Testis (tissue), 3 donors: Measurements from ENCODE around the gene POLN. TPM values are rescaled to one million over a fixed set of nuclear protein-coding genes. Genes with fewer than 3 reads are reported as not detected.

ENCODE experiments used
- DNase-seq: peaks from one replicate; pipeline ENCODE4 v3.0.0-alpha.2; 2019
- H3K27ac ChIP-seq, 2 donors: fragments of 200-600 bp; sonication (generic); one replicate each; pipeline ENCODE4 v1.5.1; 2019
- H3K27me3 ChIP-seq: fragments of 200-600 bp; sonication (generic); one replicate; pipeline ENCODE4 v1.5.1; 2019
- H3K36me3 ChIP-seq: fragments of 200-600 bp; sonication (generic); one replicate; pipeline ENCODE4 v1.5.1; 2017; ENCODE audit warnings: low read depth; ENCODE audit errors: missing control alignments
- H3K4me1 ChIP-seq: fragments of 200-600 bp; sonication (generic); one replicate; pipeline ENCODE4 v1.5.1; 2019
- H3K4me3 ChIP-seq, 2 donors: fragments of 200-600 bp; sonication (generic); one replicate each; pipeline ENCODE4 v1.5.1; 2017 to 2019
- H3K9me3 ChIP-seq: fragments of 200-600 bp; sonication (generic); one replicate; pipeline ENCODE4 v1.5.1; 2017
- POLR2A ChIP-seq: fragments of 450-650 bp; IDR thresholded peaks from one replicate; pipeline ENCODE4 v1.6.1; 2017; ENCODE audit warnings: antibody characterized with exemption, mild to moderate bottlenecking, moderate library complexity
- WGBS, 2 donors: methylation state at CpG; one replicate each; pipeline ENCODE4 v1.1.5; 2018; 5-methylcytosine and 5-hydroxymethylcytosine counted together
- intact Hi-C: fragments of 100-400 bp; cut with DNase I; formaldehyde crosslinking; loops from one replicate; pipeline ENCODE4 v1.15.1; 2023; ENCODE audit warnings: low total_unique reads
- polyA plus RNA-seq: library from polyadenylated mRNA; stranded (reverse); fragments of 350-450 nt; fragmentation: Illumina TruSeq; extraction: RNeasy Lipid Tissue Mini Kit (QIAGEN cat#74804); gene quantifications from one replicate; pipeline ENCODE4 v1.2.3, GENCODE V29; 2014; ENCODE audit warnings: low read depth, low replicate concordance; ENCODE audit not compliant: insufficient read depth
- total RNA-seq, 2 donors: library from RNA; depleted of rRNA; stranded (reverse); fragments of >200 nt; gene quantifications; one replicate each; pipeline ENCODE4 v1.2.3, GENCODE V29; 2016
- TF ChIP-seq, protein P1 (sequence below), 3 experiments: fragments of 450-650 bp in 2 of 3; fragments of 200-600 bp in 1 of 3; sonication (generic) in 1 of 3; IDR thresholded peaks; one replicate each; pipeline ENCODE4 v1.5.1; 2016 to 2019; ENCODE audit warnings: antibody characterized with exemption in 3 of 3, mild to moderate bottlenecking in 2 of 3, moderate library complexity in 1 of 3

The POLN gene
- total and polyA plus RNA-seq, 3 donors from 2014 or later, result 12.2 to 23.7 (median 22.9) TPM

DNA sequence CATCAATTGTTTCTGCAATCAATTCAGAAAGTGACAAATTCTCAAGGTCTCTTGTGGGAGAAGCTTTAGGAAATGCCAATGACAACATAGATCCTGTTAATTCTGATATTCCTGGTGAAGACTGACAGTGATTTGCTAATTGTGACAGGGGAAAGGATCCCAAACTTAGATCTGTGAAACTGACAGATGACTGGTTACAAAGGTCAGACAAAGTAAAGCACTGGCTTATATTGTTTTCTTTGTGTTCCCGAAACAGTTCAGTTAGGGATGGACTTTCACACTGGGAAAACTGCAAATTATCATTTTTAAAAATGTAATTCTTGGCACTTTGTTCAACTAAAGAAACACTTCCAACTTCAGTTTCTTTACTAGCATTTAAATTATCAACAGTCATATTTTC lies 152.7 kb downstream of the POLN start:
- no peak for DNase-seq
- TF ChIP-seq, protein P1, sequence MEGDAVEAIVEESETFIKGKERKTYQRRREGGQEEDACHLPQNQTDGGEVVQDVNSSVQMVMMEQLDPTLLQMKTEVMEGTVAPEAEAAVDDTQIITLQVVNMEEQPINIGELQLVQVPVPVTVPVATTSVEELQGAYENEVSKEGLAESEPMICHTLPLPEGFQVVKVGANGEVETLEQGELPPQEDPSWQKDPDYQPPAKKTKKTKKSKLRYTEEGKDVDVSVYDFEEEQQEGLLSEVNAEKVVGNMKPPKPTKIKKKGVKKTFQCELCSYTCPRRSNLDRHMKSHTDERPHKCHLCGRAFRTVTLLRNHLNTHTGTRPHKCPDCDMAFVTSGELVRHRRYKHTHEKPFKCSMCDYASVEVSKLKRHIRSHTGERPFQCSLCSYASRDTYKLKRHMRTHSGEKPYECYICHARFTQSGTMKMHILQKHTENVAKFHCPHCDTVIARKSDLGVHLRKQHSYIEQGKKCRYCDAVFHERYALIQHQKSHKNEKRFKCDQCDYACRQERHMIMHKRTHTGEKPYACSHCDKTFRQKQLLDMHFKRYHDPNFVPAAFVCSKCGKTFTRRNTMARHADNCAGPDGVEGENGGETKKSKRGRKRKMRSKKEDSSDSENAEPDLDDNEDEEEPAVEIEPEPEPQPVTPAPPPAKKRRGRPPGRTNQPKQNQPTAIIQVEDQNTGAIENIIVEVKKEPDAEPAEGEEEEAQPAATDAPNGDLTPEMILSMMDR (IDR thresholded peaks at IDR 0.05), result no peak
- no peak for TF ChIP-seq POLR2A
- Histone ChIP-seq H3K27ac (no peak overlapping the region), H3K36me3 (no peaks in the 10 kb centered on the region), H3K9me3 (no peaks in the 10 kb centered on the region), H3K4me1 (no peaks in the 10 kb centered on the region), H3K27me3 (no peaks in the 10 kb centered on the region), H3K4me3 (no peak overlapping the region)
- 19 to 20% methylated on average over 1 of the region's 1 CpG for WGBS, 2 donors
- intact Hi-C loops, result no loop called here

DNA sequence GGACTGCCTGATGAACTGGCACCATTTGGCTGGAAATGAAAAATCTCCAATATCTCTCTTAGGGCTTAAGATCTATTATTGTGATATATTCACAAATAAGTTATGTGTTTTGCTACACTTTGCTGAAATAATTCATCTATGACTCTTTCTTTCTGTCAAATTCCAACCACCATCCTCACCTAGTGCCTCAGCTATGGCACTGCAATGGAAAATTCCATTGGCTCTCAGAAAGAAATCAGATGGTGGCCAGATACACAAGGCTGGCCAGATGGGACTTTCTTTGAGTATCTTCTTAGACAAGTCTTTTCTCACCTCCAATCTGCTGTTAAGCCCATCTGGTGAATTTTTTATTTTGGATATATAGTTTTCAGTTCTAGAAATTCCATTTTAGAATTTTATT lies 154.8 kb downstream of the POLN start:
- Histone ChIP-seq H3K4me1 (no peaks in the 10 kb centered on the region), H3K36me3 (no peaks in the 10 kb centered on the region), H3K27me3 (no peaks in the 10 kb centered on the region), H3K27ac (no peak overlapping the region), H3K4me3 (no peak overlapping the region), H3K9me3 (no peaks in the 10 kb centered on the region)
- no peak for DNase-seq
- intact Hi-C loops, result no loop called here
- TF ChIP-seq, protein P1 (IDR thresholded peaks at IDR 0.05), result no peak
- no peak for TF ChIP-seq POLR2A

DNA sequence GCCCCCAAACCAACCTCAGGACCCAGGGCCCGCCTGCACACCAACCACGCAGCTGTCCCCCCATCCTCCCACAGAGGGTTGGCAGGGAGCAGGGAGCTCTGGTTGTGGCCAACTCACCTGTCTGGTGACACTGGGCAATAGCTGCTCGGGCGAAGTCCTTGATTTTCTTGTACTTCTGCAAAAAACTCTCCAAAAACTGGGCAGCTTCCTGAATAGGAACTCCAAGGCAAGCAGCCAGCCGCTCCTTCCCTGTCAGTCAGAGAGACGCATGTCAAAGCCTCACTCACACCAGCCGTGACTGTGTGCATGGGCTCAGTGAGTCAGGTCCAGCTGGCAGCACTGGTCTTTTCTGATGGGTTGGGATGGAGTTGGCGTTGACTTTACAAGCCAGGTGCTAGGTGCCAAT lies 156.4 kb downstream of the POLN start:
- Histone ChIP-seq H3K27ac (no peak overlapping the region), H3K4me3 (no peak overlapping the region), H3K27me3 (no peaks in the 10 kb centered on the region), H3K9me3 (no peaks in the 10 kb centered on the region), H3K36me3 (no peaks in the 10 kb centered on the region), H3K4me1 (no peaks in the 10 kb centered on the region)
- peak; percentile 12 for DNase-seq
- 94 to 99% methylated on average over 7 to 8 of the region's 8 CpGs for WGBS, 2 donors
- TF ChIP-seq, protein P1 (IDR thresholded peaks at IDR 0.05), result no peak
- TF ChIP-seq POLR2A, result no peak
- intact Hi-C loops, result no loop called here

DNA sequence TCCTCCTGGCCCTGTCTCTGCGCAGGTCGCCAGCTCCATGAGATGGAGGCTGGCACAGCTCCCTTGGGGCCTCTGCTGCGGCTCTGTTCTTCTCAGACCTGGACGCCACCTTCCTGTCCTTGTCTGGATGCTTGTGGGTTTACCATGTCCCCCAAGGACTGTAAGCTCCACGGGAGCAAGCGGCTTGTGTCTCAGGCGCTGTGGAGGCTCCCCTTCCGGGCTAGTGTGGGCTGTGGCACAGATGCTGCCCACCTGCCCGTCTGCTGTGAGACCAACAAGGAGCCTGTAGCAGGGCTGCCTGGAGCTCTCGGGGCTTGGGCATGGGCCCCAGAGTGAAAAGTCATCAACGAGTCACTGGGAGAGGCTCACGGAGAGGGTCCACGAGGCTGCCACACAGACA lies 157.6 kb downstream of the POLN start:
- Histone ChIP-seq H3K9me3 (no peaks in the 10 kb centered on the region), H3K4me3 (no peak overlapping the region), H3K27ac (no peak overlapping the region), H3K36me3 (no peaks in the 10 kb centered on the region), H3K4me1 (no peaks in the 10 kb centered on the region), H3K27me3 (no peaks in the 10 kb centered on the region)
- intact Hi-C loops, result no loop called here
- no peak for TF ChIP-seq POLR2A
- TF ChIP-seq, protein P1 (IDR thresholded peaks at IDR 0.05), result no peak
- DNase-seq, result peak; percentile 11
- WGBS, 2 donors, result 95 to 96% methylated on average over 11 to 13 of the region's 13 CpGs

DNA sequence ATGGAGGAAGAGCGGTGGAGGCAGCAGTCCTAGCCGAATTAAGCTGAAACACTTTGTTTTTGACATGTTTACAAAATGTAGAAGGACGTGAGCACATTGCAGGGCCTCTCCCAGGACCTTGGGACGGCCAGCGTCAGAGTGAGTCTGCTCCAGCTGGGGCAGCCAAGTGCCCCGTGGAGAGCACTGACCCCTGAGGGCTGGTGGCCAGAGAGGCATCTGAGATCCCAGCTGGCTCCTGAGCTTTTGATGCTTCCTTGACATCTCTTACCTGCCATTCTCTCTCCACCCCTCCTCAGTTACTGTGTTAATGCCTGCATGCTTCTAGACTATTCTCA lies 158.1 kb downstream of the POLN start:
- H3K4me1 ChIP-seq, result no peaks in the 10 kb centered on the region
- H3K9me3 ChIP-seq, result no peaks in the 10 kb centered on the region
- no peak for TF ChIP-seq POLR2A
- TF ChIP-seq, protein P1 (IDR thresholded peaks at IDR 0.05), result no peak
- no peaks in the 10 kb centered on the region for H3K27me3 ChIP-seq
- H3K4me3 ChIP-seq, result no peak overlapping the region
- intact Hi-C loops, result no loop called here
- DNase-seq, result peak; percentile 10
- no peak overlapping the region for H3K27ac ChIP-seq
- no peaks in the 10 kb centered on the region for H3K36me3 ChIP-seq
- WGBS, 2 donors, result 80 to 87% methylated on average over 1 to 6 of the region's 6 CpGs
